IPS-NIHi7 (cell line): ENCODE results near the gene ZSCAN22.

Experiments used
- DNase-seq: peaks from one replicate; pipeline ENCODE4 v3.0.0; 2012; ENCODE audit warnings: mixed read lengths; ENCODE audit errors: extremely low spot score

Gene ZSCAN22

GRCh38 chr19:58351990-58352755, 25.4 kb downstream of the ZSCAN22 start:
- DNase-seq, result no peak

- no peak for DNase-seq
These were observed 26.2 kb downstream of the ZSCAN22 start, which contains the start of gene A1BG for GRCh38 chr19:58352760-58353671. Gene A1BG, minus strand, starts transcription at chr19:58353492. Its CDS starts 55 bp downstream, at chr19:58353437.

GRCh38 chr19:58353717-58354477, 27.1 kb downstream of the ZSCAN22 start:
- no peak for DNase-seq

GRCh38 chr19:58354478-58355030, 27.8 kb downstream of the ZSCAN22 start:
- no peak for DNase-seq

GRCh38 chr19:58355215-58355796, 28.5 kb downstream of the ZSCAN22 start:
- DNase-seq, result no peak

GRCh38 chr19:58355908-58356765, 29.3 kb downstream of the ZSCAN22 start:
- no peak for DNase-seq

GRCh38 chr19:58356766-58357480, 30.1 kb downstream of the ZSCAN22 start:
- no peak for DNase-seq

GRCh38 chr19:58357481-58358145, 30.8 kb downstream of the ZSCAN22 start:
- no peak for DNase-seq

- peak; percentile 56 for DNase-seq
These were observed 35.1 kb downstream of the ZSCAN22 start for GRCh38 chr19:58361900-58362271.

- DNase-seq, result peak; percentile 100
These were observed 35.6 kb downstream of the ZSCAN22 start, which contains the start of gene ZNF497 for GRCh38 chr19:58362272-58362994. Gene ZNF497, minus strand, starts transcription at chr19:58362751. Its CDS starts 5,116 bp downstream, at chr19:58357635.

- DNase-seq, result no peak
These were observed 37.4 kb downstream of the ZSCAN22 start for GRCh38 chr19:58364146-58364545.

GRCh38 chr19:58366585-58367430, 40.0 kb downstream of the ZSCAN22 start:
- no peak for DNase-seq

- DNase-seq, result no peak
These were observed 41.1 kb downstream of the ZSCAN22 start for GRCh38 chr19:58367698-58368454.

GRCh38 chr19:58368561-58369360, 42.0 kb downstream of the ZSCAN22 start:
- no peak for DNase-seq

- DNase-seq, result no peak
These were observed 45.7 kb downstream of the ZSCAN22 start for GRCh38 chr19:58372311-58373133.
